ENCODE results near the gene IRX4.

IRX4 gene

DNA sequence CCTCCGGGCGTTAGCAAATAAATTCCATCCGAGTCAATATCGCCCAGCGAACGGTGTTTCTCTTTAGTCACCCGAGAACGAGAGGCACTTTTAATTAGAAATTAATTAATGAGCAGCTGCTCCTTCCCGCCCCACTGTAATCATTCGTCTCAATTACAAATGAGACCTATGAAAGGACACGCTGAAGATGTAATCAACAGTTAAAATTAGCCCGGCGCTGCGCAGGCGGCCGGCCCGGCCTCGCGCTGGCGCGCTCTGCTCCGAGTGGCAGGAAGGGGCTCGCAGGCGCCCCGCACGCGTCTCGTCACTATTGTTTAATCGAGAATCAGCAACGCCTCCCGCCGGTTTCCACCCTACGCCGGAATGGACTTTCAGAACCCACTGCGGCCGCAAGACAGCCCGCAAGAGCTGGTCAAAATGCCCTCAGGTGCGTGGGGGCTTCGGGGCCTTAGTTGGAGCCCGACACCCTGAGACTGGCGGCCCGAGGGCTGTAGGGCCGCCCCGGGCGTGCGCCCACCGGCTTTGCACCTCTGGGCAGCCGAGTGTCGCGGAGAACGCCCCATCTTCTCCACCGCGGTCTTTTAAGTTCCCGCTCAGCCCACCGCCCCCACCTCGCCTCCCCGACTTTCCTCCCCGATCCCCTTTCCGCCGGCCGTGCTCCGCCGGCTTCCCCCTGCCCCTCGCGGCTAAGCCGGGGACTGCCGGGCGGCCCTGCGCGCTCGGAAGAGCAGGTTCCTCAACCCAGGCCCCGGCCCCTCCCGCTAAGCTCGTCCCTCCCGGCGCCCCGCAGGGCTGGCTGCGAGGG is 597 bp upstream of the IRX4 start:
- H3K27me3 ChIP-seq (ENCODE audit: insufficient read depth, low read length, poor library complexity, severe bottlenecking), result no peaks in the 10 kb centered on the region
- no peak for TF ChIP-seq EZH2phosphoT487 (IDR thresholded peaks at IDR 0.05; ENCODE audit: borderline replicate concordance)
- no peak overlapping the region for H2AFZ ChIP-seq (ENCODE audit: low read length)
- H3K4me1 ChIP-seq (ENCODE audit: insufficient read depth, low read length, poor library complexity, severe bottlenecking), result no peaks in the 10 kb centered on the region
- H3K36me3 ChIP-seq (ENCODE audit: insufficient read depth, low read length), result no peaks in the 10 kb centered on the region
- no peak overlapping the region for H3K4me2 ChIP-seq (ENCODE audit: low read depth, low read length, poor library complexity, severe bottlenecking)
- peaks cover 10% of the 10 kb centered on the region; the same call in 1 of the 2 replicates for H3K9me3 ChIP-seq (ENCODE audit: insufficient read depth, low read depth, low read length)
- H4K20me1 ChIP-seq (ENCODE audit: insufficient read depth, low read length, poor library complexity, severe bottlenecking), result no peaks in the 10 kb centered on the region
- H3K9ac ChIP-seq (ENCODE audit: low read depth, low read length, poor library complexity, severe bottlenecking), result no peak overlapping the region
- H3K9me2 ChIP-seq (replicated peaks; ENCODE audit: low read depth, low read length), result no peaks in the 10 kb centered on the region
- H3K79me2 ChIP-seq (ENCODE audit: insufficient read depth, low read length), result no peaks in the 10 kb centered on the region
- no peak overlapping the region for H3K4me3 ChIP-seq (ENCODE audit: low read length, poor library complexity, severe bottlenecking)
- H3F3A ChIP-seq (ENCODE audit: low read depth), result no peaks in the 10 kb centered on the region

DNA sequence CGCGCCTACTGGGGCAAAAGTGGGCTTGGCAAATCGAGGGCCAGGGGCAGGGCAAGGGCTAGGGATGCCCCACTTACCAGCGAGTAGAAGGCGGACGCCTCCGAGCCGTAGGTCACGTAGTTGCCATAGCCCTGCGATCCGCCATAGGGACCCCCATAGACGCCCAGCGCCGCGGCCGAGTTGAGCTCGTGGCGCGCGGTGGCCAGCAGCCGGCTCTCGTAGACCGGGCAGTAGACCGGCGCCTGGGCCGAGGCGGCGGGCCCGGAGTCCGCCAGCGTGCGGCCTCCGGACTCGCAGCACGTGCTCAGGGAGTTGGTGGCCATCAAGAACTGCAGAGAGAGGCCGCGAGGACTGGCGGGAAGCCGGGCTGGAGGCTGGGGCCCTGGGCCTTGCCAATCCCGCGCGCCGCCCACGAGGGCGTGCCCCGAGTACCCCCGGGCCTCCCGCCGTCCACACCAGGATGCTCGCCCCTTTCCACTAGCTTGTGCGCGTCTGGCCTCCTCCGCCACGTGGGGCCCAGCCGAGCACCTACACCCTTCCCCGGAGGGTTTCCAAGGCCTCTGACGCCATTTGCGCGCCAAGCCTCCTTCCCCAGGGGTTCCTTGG is 891 bp downstream of the IRX4 start:
- no peaks in the 10 kb centered on the region for H3K4me1 ChIP-seq (ENCODE audit: insufficient read depth, low read length, poor library complexity, severe bottlenecking)
- H3K4me2 ChIP-seq (ENCODE audit: low read depth, low read length, poor library complexity, severe bottlenecking), result no peak overlapping the region
- H3K9ac ChIP-seq (ENCODE audit: low read depth, low read length, poor library complexity, severe bottlenecking), result no peak overlapping the region
- H3K4me3 ChIP-seq (ENCODE audit: low read length, poor library complexity, severe bottlenecking), result no peak overlapping the region
- no peak for TF ChIP-seq EZH2phosphoT487 (IDR thresholded peaks at IDR 0.05; ENCODE audit: borderline replicate concordance)
- TF ChIP-seq, protein P1, sequence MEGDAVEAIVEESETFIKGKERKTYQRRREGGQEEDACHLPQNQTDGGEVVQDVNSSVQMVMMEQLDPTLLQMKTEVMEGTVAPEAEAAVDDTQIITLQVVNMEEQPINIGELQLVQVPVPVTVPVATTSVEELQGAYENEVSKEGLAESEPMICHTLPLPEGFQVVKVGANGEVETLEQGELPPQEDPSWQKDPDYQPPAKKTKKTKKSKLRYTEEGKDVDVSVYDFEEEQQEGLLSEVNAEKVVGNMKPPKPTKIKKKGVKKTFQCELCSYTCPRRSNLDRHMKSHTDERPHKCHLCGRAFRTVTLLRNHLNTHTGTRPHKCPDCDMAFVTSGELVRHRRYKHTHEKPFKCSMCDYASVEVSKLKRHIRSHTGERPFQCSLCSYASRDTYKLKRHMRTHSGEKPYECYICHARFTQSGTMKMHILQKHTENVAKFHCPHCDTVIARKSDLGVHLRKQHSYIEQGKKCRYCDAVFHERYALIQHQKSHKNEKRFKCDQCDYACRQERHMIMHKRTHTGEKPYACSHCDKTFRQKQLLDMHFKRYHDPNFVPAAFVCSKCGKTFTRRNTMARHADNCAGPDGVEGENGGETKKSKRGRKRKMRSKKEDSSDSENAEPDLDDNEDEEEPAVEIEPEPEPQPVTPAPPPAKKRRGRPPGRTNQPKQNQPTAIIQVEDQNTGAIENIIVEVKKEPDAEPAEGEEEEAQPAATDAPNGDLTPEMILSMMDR (conservative IDR thresholded peaks at IDR 0.05; ENCODE audit: low read length), result no peak
- H4K20me1 ChIP-seq (ENCODE audit: insufficient read depth, low read length, poor library complexity, severe bottlenecking), result no peaks in the 10 kb centered on the region
- peaks cover 12% of the 10 kb centered on the region; the same call in 1 of the 2 replicates for H3K9me3 ChIP-seq (ENCODE audit: insufficient read depth, low read depth, low read length)
- no peaks in the 10 kb centered on the region for H3K9me2 ChIP-seq (replicated peaks; ENCODE audit: low read depth, low read length)
- H3F3A ChIP-seq (ENCODE audit: low read depth), result no peaks in the 10 kb centered on the region
- no peaks in the 10 kb centered on the region for H3K27me3 ChIP-seq (ENCODE audit: insufficient read depth, low read length, poor library complexity, severe bottlenecking)
- no peaks in the 10 kb centered on the region for H3K79me2 ChIP-seq (ENCODE audit: insufficient read depth, low read length)
- no peaks in the 10 kb centered on the region for H3K36me3 ChIP-seq (ENCODE audit: insufficient read depth, low read length)
- no peak overlapping the region for H2AFZ ChIP-seq (ENCODE audit: low read length)

DNA sequence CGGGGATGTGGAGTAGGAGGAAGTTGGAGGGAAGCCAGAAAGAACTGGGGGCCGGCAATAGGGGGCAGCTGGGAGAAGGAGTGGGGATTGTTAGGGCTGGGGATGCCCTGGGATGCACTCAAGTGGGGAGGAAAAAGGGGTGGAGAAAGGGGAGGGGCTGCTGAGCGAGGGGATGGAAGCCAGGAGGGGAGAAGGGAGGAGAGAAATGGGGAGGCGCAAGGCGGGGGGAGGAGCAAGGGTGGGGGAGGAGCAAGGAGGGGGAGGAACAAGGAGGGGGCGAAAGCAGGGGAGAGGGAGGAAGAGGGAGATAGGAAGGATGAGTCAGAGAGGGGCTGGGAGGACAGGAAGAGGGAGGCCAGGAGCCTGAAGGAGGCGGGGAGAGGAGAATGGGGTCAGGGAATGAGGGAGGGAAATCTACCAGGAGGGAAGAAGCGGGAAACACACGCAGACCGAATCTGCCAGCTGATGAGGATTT is 1.6 kb downstream of the IRX4 start:
- H3K9me3 ChIP-seq (ENCODE audit: insufficient read depth, low read depth, low read length), result peaks cover 12% of the 10 kb centered on the region; the same call in 1 of the 2 replicates
- H3K4me1 ChIP-seq (ENCODE audit: insufficient read depth, low read length, poor library complexity, severe bottlenecking), result no peaks in the 10 kb centered on the region
- no peak overlapping the region for H3K4me3 ChIP-seq (ENCODE audit: low read length, poor library complexity, severe bottlenecking)
- no peak overlapping the region for H2AFZ ChIP-seq (ENCODE audit: low read length)
- no peaks in the 10 kb centered on the region for H3K27me3 ChIP-seq (ENCODE audit: insufficient read depth, low read length, poor library complexity, severe bottlenecking)
- TF ChIP-seq EZH2phosphoT487 (IDR thresholded peaks at IDR 0.05; ENCODE audit: borderline replicate concordance), result no peak
- TF ChIP-seq, protein P1 (conservative IDR thresholded peaks at IDR 0.05; ENCODE audit: low read length), result no peak
- no peaks in the 10 kb centered on the region for H3K36me3 ChIP-seq (ENCODE audit: insufficient read depth, low read length)
- H3K9ac ChIP-seq (ENCODE audit: low read depth, low read length, poor library complexity, severe bottlenecking), result no peak overlapping the region
- H3F3A ChIP-seq (ENCODE audit: low read depth), result no peaks in the 10 kb centered on the region
- H4K20me1 ChIP-seq (ENCODE audit: insufficient read depth, low read length, poor library complexity, severe bottlenecking), result no peaks in the 10 kb centered on the region
- no peaks in the 10 kb centered on the region for H3K9me2 ChIP-seq (replicated peaks; ENCODE audit: low read depth, low read length)
- no peaks in the 10 kb centered on the region for H3K79me2 ChIP-seq (ENCODE audit: insufficient read depth, low read length)
- no peak overlapping the region for H3K4me2 ChIP-seq (ENCODE audit: low read depth, low read length, poor library complexity, severe bottlenecking)

Measured in Loucy (cell line).